ENCODE results near the gene C19orf67. TPM values are rescaled to one million over a fixed set of nuclear protein-coding genes. Genes with fewer than 3 reads are reported as not detected.
A peak's percentile ranks its signal among the peaks of the same experiment; 100 is the strongest.
"Not testable (repeated sequence)": the region's sequence is repeated elsewhere in the genome, so short reads cannot be mapped to it uniquely, and the experiment has no call there.

The C19orf67 gene
- total RNA-seq, 5 donors from 2014 or later (not counting 1 experiment from before 2014, with no cell fraction given), result 0.53 to 0.98 (median 0.58) TPM; not detected in 2

- ChIA-PET CTCF (interaction anchor here (0.5 to 0.6 kb wide), 3 partner anchors 91 to 1479 kb away, joined by 3 to 4 read pairs (median 3); no protein-coding TSS in a partner anchor), POLR2A (no interaction called here)
- H3K36me3 ChIP-seq (ENCODE audit: control insufficient read depth in 2 of 2, extremely low read depth in 1 of 2, insufficient read depth in 1 of 2, low read length in 1 of 2), result peaks cover 16 to 51% of the 10 kb centered on the region in 2 donors
- ATAC-seq (replicated peaks in 1 of 4), result no peak
- H3K9me3 ChIP-seq, result no peaks in the 10 kb centered on the region
- no peaks in the 10 kb centered on the region for H3K9me3 Mint-ChIP-seq
- no peak overlapping the region for H3K4me3 ChIP-seq (ENCODE audit: control insufficient read depth in 1 of 2, extremely low read depth in 1 of 2, low read length in 1 of 2)
- H3K4me3 Mint-ChIP-seq, result no peak overlapping the region
- peaks cover under 1 to 16% of the 10 kb centered on the region in 2 experiments for H3K27me3 ChIP-seq (replicated peaks in 1 of 2; ENCODE audit: control insufficient read depth in 2 of 2, extremely low read depth in 1 of 2, insufficient read depth in 2 of 2, low read length in 1 of 2)
- H3K27ac ChIP-seq (ENCODE audit: low read length), result no peak overlapping the region
- peaks cover 4 to 22% (median 8%) of the 10 kb centered on the region in 3 donors for H3K4me1 Mint-ChIP-seq
- peaks cover 4 to 5% of the 10 kb centered on the region in 2 donors for H3K27me3 Mint-ChIP-seq
- no peak for DNase-seq
- peaks cover 3 to 9% of the 10 kb centered on the region in 2 experiments for H3K4me1 ChIP-seq (ENCODE audit: control insufficient read depth in 1 of 2, extremely low read depth in 1 of 2, insufficient read depth in 2 of 2, low read length in 2 of 2)
- H3K27ac Mint-ChIP-seq, result peak overlapping the region in 1 of 2 donors; percentile 52
- H3K36me3 Mint-ChIP-seq, result peaks cover 29% of the 10 kb centered on the region
- WGBS (ENCODE audit: insufficient coverage), result 88% methylated on average over 3 of the region's 3 CpGs
Measured at GRCh38 chr19:14053032-14053431, 32.6 kb downstream of the C19orf67 start.

- no peak for ATAC-seq (replicated peaks in 1 of 4)
- Histone ChIP-seq H3K4me1 (ENCODE audit: control insufficient read depth in 1 of 2, extremely low read depth in 1 of 2, insufficient read depth in 2 of 2, low read length in 2 of 2) (peaks cover 0 to 4% of the 10 kb centered on the region in 2 experiments), H3K27ac (ENCODE audit: low read length) (no peak overlapping the region), H3K36me3 (ENCODE audit: control insufficient read depth in 2 of 2, extremely low read depth in 1 of 2, insufficient read depth in 1 of 2, low read length in 1 of 2) (peaks cover 16 to 54% of the 10 kb centered on the region in 2 donors), H3K27me3 (replicated peaks in 1 of 2; ENCODE audit: control insufficient read depth in 2 of 2, extremely low read depth in 1 of 2, insufficient read depth in 2 of 2, low read length in 1 of 2) (peaks cover 0 to 11% of the 10 kb centered on the region in 2 experiments), H3K9me3 (no peaks in the 10 kb centered on the region), H3K4me3 (ENCODE audit: control insufficient read depth in 1 of 2, extremely low read depth in 1 of 2, low read length in 1 of 2) (no peak overlapping the region)
- DNase-seq, result no peak
- H3K27ac Mint-ChIP-seq, result peak overlapping the region in 1 of 2 donors; percentile 6
- 100% methylated on average over 2 of the region's 6 CpGs for WGBS (ENCODE audit: insufficient coverage)
- peaks cover 0 to 16% (median 3%) of the 10 kb centered on the region in 3 donors for H3K4me1 Mint-ChIP-seq
- no peaks in the 10 kb centered on the region for H3K27me3 Mint-ChIP-seq
- H3K9me3 Mint-ChIP-seq, result no peaks in the 10 kb centered on the region
- H3K36me3 Mint-ChIP-seq, result peaks cover 29% of the 10 kb centered on the region
- CTCF ChIA-PET, result interaction anchor here (0.5 to 0.6 kb wide), 3 partner anchors 104 to 1480 kb away, joined by 3 to 4 read pairs (median 3); no protein-coding TSS in a partner anchor
- POLR2A ChIA-PET, result no interaction called here
- no peak overlapping the region for H3K4me3 Mint-ChIP-seq
Measured at GRCh38 chr19:14052470-14052869, 33.1 kb downstream of the C19orf67 start.

DNA sequence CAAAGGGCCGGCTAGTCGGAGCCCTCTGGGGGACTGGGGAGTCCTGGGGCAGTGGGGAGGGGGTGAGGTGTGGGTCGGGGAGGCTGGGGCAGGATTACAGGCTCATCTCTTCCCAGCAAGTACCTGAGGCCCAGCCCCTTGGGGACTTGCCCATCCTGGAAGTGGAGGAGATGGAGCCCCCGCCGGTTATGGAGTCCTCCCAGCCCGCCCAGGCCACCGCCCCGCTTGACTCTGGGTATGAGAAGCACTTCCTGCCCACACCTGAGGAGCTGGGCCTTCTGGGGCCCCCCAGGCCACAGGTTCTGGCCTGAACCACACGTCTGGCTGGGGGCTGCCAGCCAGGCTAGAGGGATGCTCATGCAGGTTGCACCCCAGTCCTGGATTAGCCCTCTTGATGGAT lies 33.6 kb downstream of the C19orf67 start:
- Mint-ChIP-seq H3K27ac (no peak overlapping the region), H3K4me1 (peaks cover 0 to 16% (median 3%) of the 10 kb centered on the region in 3 donors), H3K36me3 (peaks cover 29% of the 10 kb centered on the region), H3K27me3 (no peaks in the 10 kb centered on the region), H3K4me3 (no peak overlapping the region), H3K9me3 (no peaks in the 10 kb centered on the region)
- ChIA-PET CTCF (interaction anchor here in 1 of 2 donors (0.6 kb wide), 1 partner anchor 225 kb away, joined by 3 read pairs; no protein-coding TSS in a partner anchor), POLR2A (no interaction called here)
- ATAC-seq (replicated peaks in 1 of 4), result no peak
- H3K9me3 ChIP-seq, result no peaks in the 10 kb centered on the region
- 79% methylated on average over 6 of the region's 9 CpGs for WGBS (ENCODE audit: insufficient coverage)
- no peak overlapping the region for H3K4me3 ChIP-seq (ENCODE audit: control insufficient read depth in 1 of 2, extremely low read depth in 1 of 2, low read length in 1 of 2)
- H3K36me3 ChIP-seq (ENCODE audit: control insufficient read depth in 2 of 2, extremely low read depth in 1 of 2, insufficient read depth in 1 of 2, low read length in 1 of 2), result peaks cover 16 to 55% of the 10 kb centered on the region in 2 donors
- DNase-seq, result no peak
- peaks cover 0 to 1% of the 10 kb centered on the region in 2 experiments for H3K4me1 ChIP-seq (ENCODE audit: control insufficient read depth in 1 of 2, extremely low read depth in 1 of 2, insufficient read depth in 2 of 2, low read length in 2 of 2)
- H3K27ac ChIP-seq (ENCODE audit: low read length), result no peak overlapping the region
- H3K27me3 ChIP-seq (replicated peaks in 1 of 2; ENCODE audit: control insufficient read depth in 2 of 2, extremely low read depth in 1 of 2, insufficient read depth in 2 of 2, low read length in 1 of 2), result peaks cover 0 to 8% of the 10 kb centered on the region in 2 experiments

- DNase-seq; H3K9me3 ChIP-seq; H3K27ac Mint-ChIP-seq; H3K4me3 ChIP-seq (ENCODE audit: control insufficient read depth in 1 of 2, extremely low read depth in 1 of 2, low read length in 1 of 2); H3K4me3 Mint-ChIP-seq; POLR2A ChIA-PET; H3K27me3 ChIP-seq (replicated peaks in 1 of 2; ENCODE audit: control insufficient read depth in 2 of 2, extremely low read depth in 1 of 2, insufficient read depth in 2 of 2, low read length in 1 of 2); H3K9me3 Mint-ChIP-seq; ATAC-seq (replicated peaks in 1 of 4); H3K27ac ChIP-seq (ENCODE audit: low read length); H3K4me1 ChIP-seq (ENCODE audit: control insufficient read depth in 1 of 2, extremely low read depth in 1 of 2, insufficient read depth in 2 of 2, low read length in 2 of 2); H3K27me3 Mint-ChIP-seq: not testable (repeated sequence)
- Mint-ChIP-seq H3K36me3 (peaks cover 32% of the 10 kb centered on the region), H3K4me1 (peaks cover 0 to 16% (median 0%) of the 10 kb centered on the region in 3 donors)
- WGBS (ENCODE audit: insufficient coverage), result 97% methylated on average over 9 of the region's 11 CpGs
- peaks cover 18 to 63% of the 10 kb centered on the region in 2 donors for H3K36me3 ChIP-seq (ENCODE audit: control insufficient read depth in 2 of 2, extremely low read depth in 1 of 2, insufficient read depth in 1 of 2, low read length in 1 of 2)
- CTCF ChIA-PET, result interaction anchor here in 1 of 2 donors (0.6 kb wide), 1 partner anchor 152 kb away, joined by 4 read pairs; no protein-coding TSS in a partner anchor
Measured at GRCh38 chr19:14050961-14051360, 34.6 kb downstream of the C19orf67 start.

DNA sequence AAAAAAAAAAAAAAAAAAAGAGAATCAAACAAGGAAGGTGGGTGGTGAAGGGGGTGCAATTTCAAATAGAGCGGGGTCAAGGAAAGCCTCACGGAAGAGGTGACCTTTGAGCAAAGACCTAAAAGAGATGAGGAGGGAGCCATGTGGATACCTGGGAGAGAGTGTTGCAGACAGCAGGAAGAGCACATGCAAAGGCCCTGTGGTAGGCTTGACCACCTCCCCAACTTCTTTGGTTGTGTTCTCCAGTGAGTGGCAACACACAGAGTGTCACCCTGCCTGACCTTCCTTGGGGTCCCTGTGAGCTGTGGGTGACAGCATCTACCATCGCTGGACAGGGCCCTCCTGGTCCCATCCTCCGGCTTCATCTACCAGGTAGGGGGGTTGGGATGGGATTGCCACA lies 35.1 kb downstream of the C19orf67 start:
- ATAC-seq (replicated peaks in 1 of 4), result no peak
- peaks cover 0 to 14% (median 0%) of the 10 kb centered on the region in 3 donors for H3K4me1 Mint-ChIP-seq
- H3K27me3 Mint-ChIP-seq, result no peaks in the 10 kb centered on the region
- CTCF ChIA-PET, result interaction anchor here in 1 of 2 donors (0.6 kb wide), 1 partner anchor 53 kb away, joined by 8 read pairs; no protein-coding TSS in a partner anchor
- no peak overlapping the region for H3K27ac ChIP-seq (ENCODE audit: low read length)
- H3K4me1 ChIP-seq (ENCODE audit: control insufficient read depth in 1 of 2, extremely low read depth in 1 of 2, insufficient read depth in 2 of 2, low read length in 2 of 2), result peaks cover 0 to 2% of the 10 kb centered on the region in 2 experiments
- no peaks in the 10 kb centered on the region for H3K9me3 ChIP-seq
- no peak overlapping the region for H3K27ac Mint-ChIP-seq
- no peak for DNase-seq
- POLR2A ChIA-PET, result no interaction called here
- H3K36me3 ChIP-seq (ENCODE audit: control insufficient read depth in 2 of 2, extremely low read depth in 1 of 2, insufficient read depth in 1 of 2, low read length in 1 of 2), result peaks cover 18 to 65% of the 10 kb centered on the region in 2 donors
- H3K36me3 Mint-ChIP-seq, result peaks cover 35% of the 10 kb centered on the region
- 97% methylated on average over 3 of the region's 4 CpGs for WGBS (ENCODE audit: insufficient coverage)
- no peaks in the 10 kb centered on the region for H3K9me3 Mint-ChIP-seq
- no peaks in the 10 kb centered on the region for H3K27me3 ChIP-seq (replicated peaks in 1 of 2; ENCODE audit: control insufficient read depth in 2 of 2, extremely low read depth in 1 of 2, insufficient read depth in 2 of 2, low read length in 1 of 2)
- H3K4me3 ChIP-seq (ENCODE audit: control insufficient read depth in 1 of 2, extremely low read depth in 1 of 2, low read length in 1 of 2), result no peak overlapping the region
- no peak overlapping the region for H3K4me3 Mint-ChIP-seq

DNA sequence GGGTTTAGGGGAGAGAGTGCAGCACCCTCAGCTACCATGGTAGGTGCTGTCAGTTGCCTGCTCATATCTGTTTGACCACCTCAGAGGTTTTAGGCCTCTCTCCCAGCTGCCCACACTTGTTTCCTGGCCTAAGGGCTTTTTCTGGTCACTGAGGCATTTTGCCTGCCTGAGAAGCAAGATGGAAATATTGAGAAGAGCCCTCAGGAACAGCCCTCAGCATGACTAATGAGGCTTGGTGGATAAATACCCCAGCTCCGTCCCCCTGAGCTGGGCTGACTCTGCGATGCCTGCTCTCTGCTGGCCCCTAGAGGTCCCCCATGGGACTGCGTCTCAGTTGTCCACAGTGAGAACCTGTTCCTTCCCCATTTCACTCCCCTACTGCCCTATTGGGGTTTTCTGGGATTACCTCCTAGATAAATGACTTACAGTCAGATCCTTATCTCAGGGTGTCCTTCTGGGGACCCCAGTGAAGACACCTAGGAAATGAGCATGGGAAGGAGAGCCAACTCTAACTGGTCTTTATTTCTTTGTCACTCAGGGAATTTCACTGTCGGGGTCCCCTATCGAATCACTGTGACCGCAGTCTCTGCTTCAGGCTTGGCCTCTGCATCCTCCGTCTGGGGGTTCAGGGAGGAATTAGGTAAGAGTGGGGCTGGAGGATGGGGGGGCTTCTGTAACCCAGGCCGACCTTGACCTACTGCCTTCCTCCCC lies 37.0 kb downstream of the C19orf67 start:
- no peak overlapping the region for H3K4me3 Mint-ChIP-seq
- ATAC-seq (replicated peaks in 1 of 4), result peak; percentile 77 to 85 (median 82)
- H3K27ac ChIP-seq (ENCODE audit: low read length), result peak overlapping the region; percentile 34
- peaks cover 22 to 80% of the 10 kb centered on the region in 2 donors for H3K36me3 ChIP-seq (ENCODE audit: control insufficient read depth in 2 of 2, extremely low read depth in 1 of 2, insufficient read depth in 1 of 2, low read length in 1 of 2)
- no peaks in the 10 kb centered on the region for H3K9me3 Mint-ChIP-seq
- no peak overlapping the region for H3K4me3 ChIP-seq (ENCODE audit: control insufficient read depth in 1 of 2, extremely low read depth in 1 of 2, low read length in 1 of 2)
- ChIA-PET CTCF (interaction anchor here (0.6 to 1.9 kb wide), 13 partner anchors 11 to 1033 kb away, joined by 3 to 8 read pairs (median 4); partner anchors contain the start of genes DCAF15 (in 1 of the 2) and IL27RA (in 1 of the 2)), POLR2A (interaction anchor here (0.6 to 0.9 kb wide), 4 partner anchors 10 to 405 kb away, joined by 3 to 10 read pairs (median 5); no protein-coding TSS in a partner anchor)
- no peaks in the 10 kb centered on the region for H3K27me3 Mint-ChIP-seq
- 83% methylated on average over 3 of the region's 8 CpGs for WGBS (ENCODE audit: insufficient coverage)
- no peaks in the 10 kb centered on the region for H3K4me1 Mint-ChIP-seq
- H3K27ac Mint-ChIP-seq, result peak overlapping the region; percentile 32 to 34
- peaks cover 0 to 2% of the 10 kb centered on the region in 2 experiments for H3K4me1 ChIP-seq (ENCODE audit: control insufficient read depth in 1 of 2, extremely low read depth in 1 of 2, insufficient read depth in 2 of 2, low read length in 2 of 2)
- H3K36me3 Mint-ChIP-seq, result peaks cover 35% of the 10 kb centered on the region
- H3K9me3 ChIP-seq, result no peaks in the 10 kb centered on the region
- peak; percentile 28 to 83 (median 69) for DNase-seq
- no peaks in the 10 kb centered on the region for H3K27me3 ChIP-seq (replicated peaks in 1 of 2; ENCODE audit: control insufficient read depth in 2 of 2, extremely low read depth in 1 of 2, insufficient read depth in 2 of 2, low read length in 1 of 2)
